ENCODE measurements around the gene MCM8.
"Not testable (repeated sequence)": the region's sequence is repeated elsewhere in the genome, so short reads cannot be mapped to it uniquely, and the experiment has no call there.

Gene MCM8

GRCh38 chr20:6007529-6008103, 57.2 kb downstream of the MCM8 start:
- no peak for DNase-seq

GRCh38 chr20:6008254-6008653, 57.8 kb downstream of the MCM8 start:
- DNase-seq: peak in 1 of 2 donors; percentile 43

- no peak for DNase-seq
Measured at GRCh38 chr20:6012179-6012578, 61.7 kb downstream of the MCM8 start.

DNA sequence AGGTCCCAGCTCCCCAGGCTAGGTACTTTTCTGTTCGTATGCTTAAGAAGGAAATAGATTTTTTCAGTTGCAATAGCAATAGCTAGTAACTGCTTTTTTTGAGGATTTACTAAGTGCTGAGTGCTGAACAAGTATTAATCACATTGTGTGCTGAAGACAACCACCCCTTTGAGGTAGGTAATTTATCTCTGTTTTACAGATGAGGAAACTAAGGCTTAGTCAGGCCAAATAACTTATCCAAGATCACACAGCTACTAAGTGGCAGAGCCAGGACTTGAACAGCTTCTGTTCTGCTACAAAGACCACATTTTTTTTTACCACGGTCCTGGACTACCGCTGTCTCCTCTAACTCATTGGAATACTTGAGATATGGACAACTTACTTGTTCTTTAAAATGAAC, 63.6 kb downstream of the MCM8 start:
- no peak for DNase-seq

DNA sequence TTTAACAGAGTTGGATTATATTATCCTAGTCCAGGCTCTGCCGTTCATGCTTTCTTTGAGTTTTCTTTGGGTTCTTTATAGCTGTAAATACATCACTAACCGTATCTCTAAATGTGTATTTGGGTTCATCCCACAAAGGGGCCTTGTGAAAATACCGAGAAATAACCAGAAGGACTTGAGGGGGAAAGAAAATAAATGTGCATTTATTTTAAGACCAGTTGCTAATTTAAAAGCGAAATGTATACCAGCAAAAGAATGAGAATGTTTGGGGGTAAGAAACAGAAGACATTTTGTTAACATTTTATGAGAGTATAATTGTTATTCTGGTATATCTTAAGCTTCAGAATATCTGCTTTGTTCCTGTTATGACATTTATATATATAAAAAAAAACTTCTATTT, 64.5 kb downstream of the MCM8 start:
- DNase-seq: no peak

GRCh38 chr20:6017467-6017866, 67.0 kb downstream of the MCM8 start:
- no peak for DNase-seq

- no peak for DNase-seq
Measured at GRCh38 chr20:6017880-6018279, 67.4 kb downstream of the MCM8 start.

DNA sequence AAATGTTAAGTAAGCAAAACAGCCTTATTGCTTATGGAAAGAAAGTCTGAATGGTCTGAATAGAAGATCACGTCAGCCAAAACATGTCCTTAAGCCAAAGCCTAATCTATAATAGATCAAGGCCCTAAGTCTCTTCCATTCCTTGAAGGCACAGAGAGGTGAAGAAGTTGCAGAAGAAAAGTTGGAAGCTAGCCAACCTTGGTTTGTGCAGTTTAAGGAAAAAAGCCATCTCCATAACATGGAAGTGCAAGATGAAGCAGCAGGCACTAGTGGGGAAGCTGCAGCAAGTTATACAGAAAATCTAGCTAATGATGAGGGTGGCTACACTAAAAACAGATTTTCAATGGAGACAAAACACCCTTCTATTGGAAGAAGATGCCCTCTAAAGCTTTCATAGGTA, 74.3 kb downstream of the MCM8 start:
- DNase-seq: no peak

DNA sequence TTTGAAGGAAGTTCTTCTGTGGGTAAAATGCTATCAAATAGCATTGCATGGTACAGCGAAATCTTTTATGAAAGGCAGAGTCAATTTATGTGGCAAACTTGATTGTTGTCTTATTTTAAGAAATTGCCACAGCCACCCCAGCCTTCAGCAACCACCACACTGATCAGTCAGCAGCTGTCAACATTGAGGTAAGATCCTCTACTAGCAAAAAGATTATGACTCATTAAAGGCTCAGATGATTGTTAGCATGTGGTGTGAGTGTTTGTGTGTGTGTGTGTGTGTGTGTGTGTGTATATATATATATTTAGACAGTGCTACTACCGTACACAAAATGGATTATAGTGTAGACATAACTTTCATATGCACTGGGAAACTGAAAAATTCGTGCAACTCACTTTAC, 75.6 kb downstream of the MCM8 start:
- no peak for DNase-seq

GRCh38 chr20:6028818-6029217, 78.4 kb downstream of the MCM8 start:
- no peak for DNase-seq

DNA sequence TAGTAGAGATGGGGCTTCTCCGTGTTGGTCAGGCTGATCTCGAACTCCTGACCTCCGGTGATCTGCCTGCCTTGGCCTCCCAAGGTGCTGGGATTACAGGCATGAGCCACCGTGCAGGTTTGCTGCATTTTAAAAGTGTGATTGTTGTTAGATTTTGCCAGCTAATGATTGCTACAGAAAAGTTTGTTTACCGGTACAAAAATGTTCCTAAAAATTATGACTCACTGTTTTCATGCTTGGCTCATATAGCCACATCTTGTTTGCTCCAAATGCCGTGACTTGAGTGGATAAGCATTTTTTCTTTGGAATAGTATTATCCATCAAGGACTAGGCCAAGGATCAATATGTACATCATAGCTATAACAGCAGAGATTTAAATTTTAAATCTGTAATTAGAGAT, 79.1 kb downstream of the MCM8 start:
- DNase-seq: no peak

DNA sequence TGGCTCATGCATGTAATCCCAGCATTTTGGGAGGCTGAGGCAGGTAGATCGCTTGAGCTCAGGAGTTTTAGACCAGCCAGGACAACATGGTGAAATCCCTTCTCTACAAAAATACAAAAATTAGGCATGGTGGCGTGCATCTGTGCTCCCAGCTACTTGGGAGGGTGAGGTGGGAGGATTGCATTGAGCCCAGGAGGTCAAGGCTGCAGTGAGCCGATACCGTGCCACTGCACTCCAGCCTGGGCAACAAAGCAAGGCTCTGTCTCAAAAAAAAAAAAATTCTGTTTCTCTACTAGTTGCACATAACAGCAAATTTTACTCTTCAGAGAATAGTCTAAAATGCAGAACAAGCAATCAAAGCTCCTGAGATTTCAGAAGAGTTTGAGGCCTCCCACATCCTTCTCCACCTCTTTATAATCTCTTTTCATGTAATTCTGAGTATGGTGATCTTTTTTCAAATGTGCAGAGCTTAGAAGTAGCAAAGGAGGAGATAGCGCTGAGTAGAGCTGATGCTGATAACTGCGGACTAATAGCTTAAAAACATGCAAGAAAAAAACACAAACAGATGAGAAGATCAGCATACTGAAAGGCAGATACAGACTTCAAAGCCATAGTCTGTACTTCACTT, 80.1 kb downstream of the MCM8 start:
- no peak for DNase-seq

DNA sequence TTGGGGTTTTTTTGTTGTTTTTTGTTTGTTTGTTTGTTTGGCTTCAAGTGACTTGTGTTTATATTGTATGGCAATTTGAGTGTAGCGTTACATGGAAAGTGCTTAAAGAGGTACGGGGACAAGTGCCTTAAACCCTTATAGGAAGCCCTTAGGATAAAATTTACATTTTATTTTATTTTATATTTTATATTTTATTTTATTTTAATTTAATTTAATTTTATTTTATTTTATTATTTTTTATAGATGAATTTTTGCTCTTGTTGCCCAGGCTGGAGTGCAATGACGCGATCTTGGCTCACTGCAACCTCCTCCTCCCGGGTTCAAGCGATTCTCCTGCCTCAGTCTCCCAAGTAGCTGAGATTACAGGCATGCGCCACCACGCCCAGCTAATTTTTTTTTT, 82.5 kb downstream of the MCM8 start:
- DNase-seq: not testable (repeated sequence)

GRCh38 chr20:6034134-6034969, 83.9 kb downstream of the MCM8 start:
- DNase-seq: no peak

GRCh38 chr20:6036213-6036612, 85.8 kb downstream of the MCM8 start:
- no peak for DNase-seq

DNA sequence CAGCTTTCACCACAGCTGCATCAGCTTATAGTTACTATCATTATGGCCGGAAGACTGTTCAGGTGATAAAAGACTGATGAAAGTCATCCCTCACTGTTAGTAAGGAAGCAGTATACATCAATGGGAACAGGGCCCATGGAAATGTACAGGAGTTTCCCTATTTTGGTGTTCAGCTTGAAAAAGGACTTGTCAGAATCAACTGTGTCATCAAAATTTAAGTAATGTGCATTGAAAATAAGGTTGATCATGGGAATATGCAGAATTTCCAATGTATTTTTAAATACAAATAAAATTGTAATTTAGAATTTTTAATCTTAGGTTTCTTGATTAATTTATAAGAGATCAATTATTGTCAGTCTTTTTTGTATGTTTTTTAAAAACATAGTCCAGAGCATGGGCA, 86.6 kb downstream of the MCM8 start:
- no peak for DNase-seq

- no peak for DNase-seq
Measured at GRCh38 chr20:6038256-6038655, 87.8 kb downstream of the MCM8 start.

- no peak for DNase-seq
Measured at GRCh38 chr20:6039766-6040165, 89.3 kb downstream of the MCM8 start.

- no peak for DNase-seq
Measured at GRCh38 chr20:6040540-6040939, 90.1 kb downstream of the MCM8 start.

DNA sequence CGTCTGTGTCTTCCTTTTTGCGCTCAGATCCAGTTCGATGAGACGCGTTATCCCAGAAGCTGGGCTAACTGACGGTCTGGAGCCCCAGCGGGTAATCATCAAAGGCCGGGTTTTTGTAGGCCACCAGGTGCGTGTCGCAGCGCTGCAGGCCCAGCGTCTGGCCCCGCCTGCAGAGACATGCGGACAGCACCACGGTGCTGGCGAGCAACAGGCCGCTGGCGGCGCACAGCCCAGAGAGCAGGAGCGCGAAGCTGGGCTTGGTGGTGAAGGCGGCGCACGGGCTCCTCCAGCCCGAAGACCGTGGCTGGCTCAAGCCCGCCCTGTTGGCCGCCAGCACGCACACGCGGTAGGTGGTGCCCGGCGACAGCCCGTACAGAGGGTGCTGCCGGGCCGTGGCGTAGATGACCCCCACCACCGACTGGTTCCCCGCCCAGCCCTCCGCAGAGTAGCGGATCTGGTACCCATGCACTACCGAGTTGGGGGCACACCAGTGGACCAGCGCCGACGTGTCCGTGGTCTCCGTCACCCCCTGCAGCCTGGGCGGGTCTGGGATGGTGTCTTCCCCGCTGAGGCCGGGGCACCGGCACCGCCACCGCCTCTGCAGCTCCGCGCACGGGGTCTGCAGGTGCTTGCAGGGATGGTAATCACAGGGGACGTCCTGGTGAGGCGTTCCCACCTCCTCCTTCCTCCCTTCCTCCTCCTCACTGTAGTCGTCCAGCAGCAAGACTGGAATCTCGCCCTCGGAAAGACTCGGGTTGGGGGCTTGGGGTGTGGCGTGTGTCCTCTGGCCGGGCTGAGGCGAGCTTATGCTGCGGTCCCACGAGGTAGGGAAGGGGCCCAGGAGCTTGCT, 90.7 kb downstream of the MCM8 start:
- no peak for DNase-seq

DNA sequence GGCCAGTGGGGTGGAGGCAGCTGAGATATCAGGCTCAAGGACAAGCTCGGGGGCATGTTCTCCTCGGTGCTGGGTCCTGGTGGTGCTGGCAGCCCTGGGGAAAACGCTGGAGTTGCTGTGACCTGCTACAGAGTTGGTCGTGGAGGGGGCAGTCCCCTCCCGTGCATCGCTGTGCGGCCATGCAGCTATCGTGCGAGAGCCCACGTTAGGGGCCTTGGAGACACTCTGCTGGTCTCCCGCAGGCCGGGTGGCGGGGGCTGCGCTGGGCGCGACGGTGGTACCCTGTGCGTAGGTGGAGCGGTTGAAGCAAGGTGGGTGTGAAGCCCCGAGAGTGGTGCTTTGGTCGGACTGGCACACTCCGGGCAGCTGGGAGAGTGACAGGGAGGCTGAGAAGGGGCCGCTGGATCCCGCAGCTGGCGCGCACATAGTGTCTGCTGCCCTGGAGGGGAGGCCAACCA, 91.4 kb downstream of the MCM8 start:
- DNase-seq: no peak

- DNase-seq: no peak
Measured at GRCh38 chr20:6044115-6044514, 93.7 kb downstream of the MCM8 start.

GRCh38 chr20:6045566-6045965, 95.1 kb downstream of the MCM8 start:
- DNase-seq: no peak
